Measurements from ENCODE around the gene MT1B.

The MT1B gene

GRCh38 chr16:56700195-56700594, 48.5 kb downstream of the MT1B start:
- H3K9me3 ChIP-seq (ENCODE audit: insufficient read depth, low read length, severe bottlenecking): peaks cover 4% of the 10 kb centered on the region

GRCh38 chr16:56700631-56701030, 48.9 kb downstream of the MT1B start:
- no peak for TF ChIP-seq EZH2 (IDR thresholded peaks at IDR 0.05; ENCODE audit: borderline replicate concordance, low read depth, low read length, severe bottlenecking)
- no peak for TF ChIP-seq CTCF (IDR thresholded peaks at IDR 0.05; ENCODE audit: borderline replicate concordance, extremely low read depth, low read length, poor library complexity, severe bottlenecking)
- Histone ChIP-seq H3K9ac (ENCODE audit: low read depth, low read length) (no peak overlapping the region), H2AFZ (ENCODE audit: low read depth, low read length) (no peak overlapping the region), H3K27me3 (ENCODE audit: insufficient read depth, low read length, poor library complexity) (no peaks in the 10 kb centered on the region), H3K36me3 (ENCODE audit: insufficient read depth, low read length) (no peaks in the 10 kb centered on the region), H3K9me3 (ENCODE audit: insufficient read depth, low read length, severe bottlenecking) (peaks cover 4% of the 10 kb centered on the region), H3K4me1 (ENCODE audit: insufficient read depth, low read length) (peaks cover 11% of the 10 kb centered on the region), H3K4me3 (ENCODE audit: low read depth in 1 of 2, low read length in 2 of 2) (no peak overlapping the region), H4K20me1 (ENCODE audit: insufficient read depth, low read length) (no peaks in the 10 kb centered on the region), H3K79me2 (ENCODE audit: insufficient read depth, low read length) (no peaks in the 10 kb centered on the region), H3K27ac (ENCODE audit: low read length) (no peak overlapping the region), H3K4me2 (ENCODE audit: insufficient read depth, low read length) (no peak overlapping the region)
- ATAC-seq (ENCODE audit: insufficient read depth, low read depth): no peak
- DNase-seq: no peak

More at GRCh38 chr16:56700195-56700594, 48.5 kb downstream of the MT1B start:
- Histone ChIP-seq H3K4me3 (ENCODE audit: low read depth in 1 of 2, low read length in 2 of 2) (no peak overlapping the region), H3K36me3 (ENCODE audit: insufficient read depth, low read length) (no peaks in the 10 kb centered on the region), H3K9ac (ENCODE audit: low read depth, low read length) (no peak overlapping the region), H2AFZ (ENCODE audit: low read depth, low read length) (no peak overlapping the region), H3K79me2 (ENCODE audit: insufficient read depth, low read length) (no peaks in the 10 kb centered on the region), H3K4me1 (ENCODE audit: insufficient read depth, low read length) (peaks cover 11% of the 10 kb centered on the region), H3K27me3 (ENCODE audit: insufficient read depth, low read length, poor library complexity) (no peaks in the 10 kb centered on the region), H4K20me1 (ENCODE audit: insufficient read depth, low read length) (no peaks in the 10 kb centered on the region), H3K27ac (ENCODE audit: low read length) (no peak overlapping the region), H3K4me2 (ENCODE audit: insufficient read depth, low read length) (no peak overlapping the region)
- ATAC-seq (ENCODE audit: insufficient read depth, low read depth) (no peak), DNase-seq (no peak)
- TF ChIP-seq CTCF (IDR thresholded peaks at IDR 0.05; ENCODE audit: borderline replicate concordance, extremely low read depth, low read length, poor library complexity, severe bottlenecking): no peak
- TF ChIP-seq EZH2 (IDR thresholded peaks at IDR 0.05; ENCODE audit: borderline replicate concordance, low read depth, low read length, severe bottlenecking): no peak

DNA sequence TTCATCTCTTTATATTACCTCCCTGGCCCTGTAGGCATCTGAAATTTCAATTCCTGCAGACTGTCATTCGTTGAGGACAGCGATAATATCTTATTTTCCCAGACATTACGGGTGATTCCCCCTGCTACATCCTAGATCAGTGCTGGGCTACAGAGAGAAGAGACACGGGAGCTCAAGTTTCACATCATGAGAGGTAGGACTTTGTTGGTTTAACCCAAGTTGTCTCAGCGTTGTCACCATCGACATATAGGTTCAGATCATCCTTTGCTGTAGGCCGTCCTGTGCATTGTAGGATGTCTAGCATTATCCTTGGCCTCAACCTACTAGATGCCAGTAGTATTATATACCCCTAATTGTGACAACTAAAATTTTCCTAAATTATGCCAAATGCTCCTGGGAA, 49.8 kb downstream of the MT1B start:
- no peak for TF ChIP-seq EZH2 (IDR thresholded peaks at IDR 0.05; ENCODE audit: borderline replicate concordance, low read depth, low read length, severe bottlenecking)
- no peak for TF ChIP-seq CTCF (IDR thresholded peaks at IDR 0.05; ENCODE audit: borderline replicate concordance, extremely low read depth, low read length, poor library complexity, severe bottlenecking)
- Histone ChIP-seq H4K20me1 (ENCODE audit: insufficient read depth, low read length) (no peaks in the 10 kb centered on the region), H3K9ac (ENCODE audit: low read depth, low read length) (no peak overlapping the region), H3K4me2 (ENCODE audit: insufficient read depth, low read length) (no peak overlapping the region; the same call in 1 of the 2 replicates), H3K36me3 (ENCODE audit: insufficient read depth, low read length) (no peaks in the 10 kb centered on the region), H3K27ac (ENCODE audit: low read length) (peak overlapping the region; percentile 23), H3K79me2 (ENCODE audit: insufficient read depth, low read length) (no peaks in the 10 kb centered on the region), H3K4me1 (ENCODE audit: insufficient read depth, low read length) (peaks cover 11% of the 10 kb centered on the region), H3K9me3 (ENCODE audit: insufficient read depth, low read length, severe bottlenecking) (peaks cover 4% of the 10 kb centered on the region), H3K27me3 (ENCODE audit: insufficient read depth, low read length, poor library complexity) (no peaks in the 10 kb centered on the region), H2AFZ (ENCODE audit: low read depth, low read length) (peak overlapping the region; percentile 52), H3K4me3 (ENCODE audit: low read depth in 1 of 2, low read length in 2 of 2) (no peak overlapping the region)
- DNase-seq (no peak), ATAC-seq (ENCODE audit: insufficient read depth, low read depth) (no peak)
